Liver (tissue), 3 donors: ENCODE data around the gene TBC1D10A.

Experiments used
- CTCF ChIP-seq: fragments of 150-350 bp; IDR thresholded peaks from 2 replicates; pipeline ENCODE4 v1.5.1; 2017; ENCODE audit warnings: improper control_type of control experiment, low read depth, low read length; ENCODE audit not compliant: missing input control
- EGR1 ChIP-seq, 2 donors: IDR thresholded peaks; 2 replicates each; pipeline ENCODE4 v1.6.1; 2016 to 2018; ENCODE audit warnings: antibody characterized with exemption in 2 of 2, low read depth in 2 of 2
- RAD21 ChIP-seq, 2 donors: IDR thresholded peaks; 2 replicates each; pipeline ENCODE4 v1.6.1; 2016; ENCODE audit warnings: antibody characterized with exemption in 2 of 2, mild to moderate bottlenecking in 2 of 2
- SP1 ChIP-seq: IDR thresholded peaks from 2 replicates; pipeline ENCODE4 v1.6.1; 2018; ENCODE audit warnings: antibody characterized with exemption, mild to moderate bottlenecking
- TAF1 ChIP-seq: conservative IDR thresholded peaks from 2 replicates; pipeline ENCODE4 v1.6.1; 2016; ENCODE audit warnings: antibody characterized with exemption, mild to moderate bottlenecking
- ZBTB33 ChIP-seq: IDR thresholded peaks from 2 replicates; pipeline ENCODE4 v1.6.1; 2016; ENCODE audit warnings: antibody characterized with exemption
- TF ChIP-seq, protein P1 (sequence below): IDR thresholded peaks from 2 replicates; pipeline ENCODE4 v1.6.1; 2016; ENCODE audit warnings: antibody characterized with exemption
- TF ChIP-seq, protein P2 (sequence below): IDR thresholded peaks from 2 replicates; pipeline ENCODE4 v1.6.1; 2016; ENCODE audit warnings: antibody characterized with exemption
- TF ChIP-seq, protein P3 (sequence below): IDR thresholded peaks from 2 replicates; pipeline ENCODE4 v1.6.1; 2016; ENCODE audit warnings: antibody characterized with exemption, mild to moderate bottlenecking
- donor health status: healthy.
- donor health status: healthy.

GRCh38 chr22:30308093-30308492, 18.6 kb downstream of the TBC1D10A start:
- TF ChIP-seq RAD21 (IDR thresholded peaks at IDR 0.05) (no peak), CTCF (no peak), TAF1 (no peak), SP1 (no peak), EGR1 (IDR thresholded peaks at IDR 0.05; ENCODE audit: low read depth in 2 of 2) (no peak), ZBTB33 (no peak)
- TF ChIP-seq, protein P1, sequence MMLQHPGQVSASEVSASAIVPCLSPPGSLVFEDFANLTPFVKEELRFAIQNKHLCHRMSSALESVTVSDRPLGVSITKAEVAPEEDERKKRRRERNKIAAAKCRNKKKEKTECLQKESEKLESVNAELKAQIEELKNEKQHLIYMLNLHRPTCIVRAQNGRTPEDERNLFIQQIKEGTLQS = no peak
- TF ChIP-seq, protein P2, sequence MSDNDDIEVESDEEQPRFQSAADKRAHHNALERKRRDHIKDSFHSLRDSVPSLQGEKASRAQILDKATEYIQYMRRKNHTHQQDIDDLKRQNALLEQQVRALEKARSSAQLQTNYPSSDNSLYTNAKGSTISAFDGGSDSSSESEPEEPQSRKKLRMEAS = no peak
- TF ChIP-seq, protein P3, sequence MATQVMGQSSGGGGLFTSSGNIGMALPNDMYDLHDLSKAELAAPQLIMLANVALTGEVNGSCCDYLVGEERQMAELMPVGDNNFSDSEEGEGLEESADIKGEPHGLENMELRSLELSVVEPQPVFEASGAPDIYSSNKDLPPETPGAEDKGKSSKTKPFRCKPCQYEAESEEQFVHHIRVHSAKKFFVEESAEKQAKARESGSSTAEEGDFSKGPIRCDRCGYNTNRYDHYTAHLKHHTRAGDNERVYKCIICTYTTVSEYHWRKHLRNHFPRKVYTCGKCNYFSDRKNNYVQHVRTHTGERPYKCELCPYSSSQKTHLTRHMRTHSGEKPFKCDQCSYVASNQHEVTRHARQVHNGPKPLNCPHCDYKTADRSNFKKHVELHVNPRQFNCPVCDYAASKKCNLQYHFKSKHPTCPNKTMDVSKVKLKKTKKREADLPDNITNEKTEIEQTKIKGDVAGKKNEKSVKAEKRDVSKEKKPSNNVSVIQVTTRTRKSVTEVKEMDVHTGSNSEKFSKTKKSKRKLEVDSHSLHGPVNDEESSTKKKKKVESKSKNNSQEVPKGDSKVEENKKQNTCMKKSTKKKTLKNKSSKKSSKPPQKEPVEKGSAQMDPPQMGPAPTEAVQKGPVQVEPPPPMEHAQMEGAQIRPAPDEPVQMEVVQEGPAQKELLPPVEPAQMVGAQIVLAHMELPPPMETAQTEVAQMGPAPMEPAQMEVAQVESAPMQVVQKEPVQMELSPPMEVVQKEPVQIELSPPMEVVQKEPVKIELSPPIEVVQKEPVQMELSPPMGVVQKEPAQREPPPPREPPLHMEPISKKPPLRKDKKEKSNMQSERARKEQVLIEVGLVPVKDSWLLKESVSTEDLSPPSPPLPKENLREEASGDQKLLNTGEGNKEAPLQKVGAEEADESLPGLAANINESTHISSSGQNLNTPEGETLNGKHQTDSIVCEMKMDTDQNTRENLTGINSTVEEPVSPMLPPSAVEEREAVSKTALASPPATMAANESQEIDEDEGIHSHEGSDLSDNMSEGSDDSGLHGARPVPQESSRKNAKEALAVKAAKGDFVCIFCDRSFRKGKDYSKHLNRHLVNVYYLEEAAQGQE = no peak
